NCI-H1105 (cell line): ENCODE measurements around the gene CANT1.
A peak's percentile ranks its signal among the peaks of the same experiment; 100 is the strongest.
"Not testable (repeated sequence)": the region's sequence is repeated elsewhere in the genome, so short reads cannot be mapped to it uniquely, and the experiment has no call there.

Experiments used
- DNase-seq: peaks from one replicate; lab custom pipeline; 2025; lab: John Stamatoyannopoulos, UW

Gene CANT1

GRCh38 chr17:79027274-79027924 is 17.8 kb upstream of the CANT1 start:
- no peak for DNase-seq

GRCh38 chr17:79026376-79027273 is 17.1 kb upstream of the CANT1 start:
- no peak for DNase-seq

GRCh38 chr17:79024901-79025737 is 15.6 kb upstream of the CANT1 start:
- DNase-seq: no peak

DNA sequence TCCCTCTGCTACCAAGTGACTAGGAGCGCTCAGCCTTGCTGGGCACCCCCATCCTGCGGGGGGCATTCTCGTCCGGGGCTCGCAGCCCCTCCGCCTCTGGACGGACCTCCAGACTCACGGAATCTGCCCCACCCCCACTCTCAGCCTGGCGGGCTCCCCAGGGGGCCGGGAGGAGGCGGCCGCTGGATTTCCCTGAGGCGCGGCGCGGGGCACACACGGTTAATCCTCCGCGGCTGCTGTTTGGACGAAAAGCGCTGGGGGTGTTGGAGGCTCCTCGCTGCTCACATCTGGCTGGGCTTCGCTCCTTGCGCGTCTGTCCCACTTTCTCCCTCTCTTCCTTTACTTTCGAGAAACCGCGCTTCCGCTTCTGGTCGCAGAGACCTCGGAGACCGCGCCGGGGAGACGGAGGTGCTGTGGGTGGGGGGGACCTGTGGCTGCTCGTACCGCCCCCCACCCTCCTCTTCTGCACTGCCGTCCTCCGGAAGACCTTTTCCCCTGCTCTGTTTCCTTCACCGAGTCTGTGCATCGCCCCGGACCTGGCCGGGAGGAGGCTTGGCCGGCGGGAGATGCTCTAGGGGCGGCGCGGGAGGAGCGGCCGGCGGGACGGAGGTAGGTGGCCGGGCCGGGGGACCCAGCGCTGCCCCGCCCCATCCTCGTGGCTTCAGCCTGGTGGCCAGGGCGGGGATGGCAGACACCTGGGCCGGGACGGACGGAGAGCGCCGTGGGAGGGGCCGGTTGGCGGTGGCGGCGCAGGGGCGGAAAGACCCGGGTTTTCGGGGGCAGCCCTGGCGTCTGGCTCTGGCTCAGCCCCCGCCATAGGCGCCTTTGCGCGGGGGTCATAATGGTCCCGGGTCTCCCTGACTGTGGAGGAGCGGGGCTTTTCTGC is 14.6 kb upstream of the CANT1 start, which contains the start of gene C1QTNF1:
TSS of gene C1QTNF1 (plus strand) at position 284 of the 886 bp plus-strand sequence. CDS start 19,800 bp downstream, outside the sequence.
- DNase-seq: no peak

- DNase-seq: no peak
Observed at GRCh38 chr17:79023180-79023705, 13.7 kb upstream of the CANT1 start.

GRCh38 chr17:79022507-79022991 is 13.0 kb upstream of the CANT1 start:
- DNase-seq: no peak

- DNase-seq: not testable (repeated sequence)
Observed at GRCh38 chr17:79021929-79022328, 12.4 kb upstream of the CANT1 start.

- DNase-seq: no peak
Observed at GRCh38 chr17:79020631-79021301, 11.2 kb upstream of the CANT1 start.

DNA sequence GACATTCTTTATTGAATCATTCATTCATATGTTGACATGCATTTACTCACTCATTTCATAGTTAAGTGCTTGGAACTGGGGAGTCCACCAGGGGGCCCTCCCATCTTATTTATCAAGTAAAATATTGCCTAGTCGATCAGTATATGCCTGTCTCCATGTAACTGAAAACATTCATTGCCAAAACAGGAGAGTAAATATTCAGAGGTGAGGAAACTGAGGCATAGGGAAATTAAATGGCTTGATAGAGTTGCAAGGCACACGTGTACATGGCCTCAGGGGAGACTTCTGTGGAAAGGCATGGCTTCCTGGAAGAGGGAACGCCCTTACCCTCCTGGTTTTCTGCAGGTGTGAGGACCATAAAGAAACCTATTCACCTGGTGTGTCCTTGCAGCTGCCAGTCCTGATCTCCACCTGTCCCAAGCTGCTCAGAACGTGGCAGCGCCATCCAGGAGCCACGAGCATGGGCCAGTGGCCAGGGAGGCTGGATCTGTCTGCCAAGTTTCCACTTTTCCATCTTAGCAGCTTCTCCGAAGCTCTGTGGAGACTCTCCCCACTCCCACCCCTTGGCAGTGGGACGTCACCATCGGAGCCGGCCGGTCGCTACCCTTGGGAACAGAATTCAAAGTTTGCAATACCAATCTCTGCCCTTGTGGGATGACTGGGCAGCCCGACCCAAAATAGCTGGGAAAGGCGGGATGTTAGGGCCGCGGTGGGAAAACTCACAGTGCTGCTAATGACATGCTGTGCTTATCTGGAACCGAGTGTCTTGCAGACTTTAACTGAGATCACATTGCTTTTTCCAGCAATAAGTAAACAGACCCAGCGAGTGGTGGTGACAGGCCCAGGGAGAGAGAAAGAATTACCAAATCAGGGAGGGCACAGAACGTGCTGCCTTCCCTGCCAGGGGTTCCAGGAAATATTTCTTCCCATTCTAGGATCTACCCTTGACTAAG is 10.3 kb upstream of the CANT1 start:
- DNase-seq: peak; percentile 60

- no peak for DNase-seq
Observed at GRCh38 chr17:79019261-79019631, 9.7 kb upstream of the CANT1 start.

- no peak for DNase-seq
Observed at GRCh38 chr17:79018370-79018695, 8.8 kb upstream of the CANT1 start.

DNA sequence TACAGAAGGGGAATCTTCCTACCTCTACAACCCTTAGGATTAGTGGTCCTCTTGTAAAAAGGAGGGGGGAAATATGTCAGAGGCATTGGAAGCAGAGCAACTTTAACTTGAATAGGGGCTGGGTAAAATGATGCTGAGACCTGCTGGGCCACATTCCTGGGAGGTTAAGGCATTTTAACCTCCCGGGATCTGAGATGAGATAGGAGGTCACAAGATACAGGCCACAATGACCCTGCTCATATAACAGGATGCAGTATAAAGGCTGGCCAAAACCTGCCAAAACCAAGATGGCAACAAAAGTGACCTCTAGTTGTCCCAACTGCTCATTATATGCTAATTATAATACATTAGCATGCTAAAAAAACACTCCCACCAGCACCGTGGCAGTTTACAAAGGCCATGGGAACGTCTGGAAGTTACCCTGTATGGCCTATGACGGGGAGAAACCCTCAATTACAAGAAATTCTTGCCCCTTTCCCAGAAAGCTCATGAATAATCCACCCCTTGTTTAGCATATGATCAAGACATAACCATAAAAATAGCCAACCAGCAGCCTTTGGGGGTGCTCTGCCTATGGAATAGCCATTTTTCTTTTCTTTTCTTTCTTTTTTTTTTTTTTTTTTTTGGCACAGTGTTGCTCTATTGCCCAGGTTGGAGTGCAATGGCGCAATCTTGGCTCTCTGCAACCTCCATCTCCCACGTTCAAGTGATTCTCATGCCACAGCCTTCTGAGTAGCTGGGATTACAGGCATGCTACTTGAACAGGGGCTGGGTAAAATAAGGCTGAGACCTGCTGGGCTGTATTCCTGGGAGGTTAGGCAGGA is 8.2 kb upstream of the CANT1 start:
- no peak for DNase-seq

DNA sequence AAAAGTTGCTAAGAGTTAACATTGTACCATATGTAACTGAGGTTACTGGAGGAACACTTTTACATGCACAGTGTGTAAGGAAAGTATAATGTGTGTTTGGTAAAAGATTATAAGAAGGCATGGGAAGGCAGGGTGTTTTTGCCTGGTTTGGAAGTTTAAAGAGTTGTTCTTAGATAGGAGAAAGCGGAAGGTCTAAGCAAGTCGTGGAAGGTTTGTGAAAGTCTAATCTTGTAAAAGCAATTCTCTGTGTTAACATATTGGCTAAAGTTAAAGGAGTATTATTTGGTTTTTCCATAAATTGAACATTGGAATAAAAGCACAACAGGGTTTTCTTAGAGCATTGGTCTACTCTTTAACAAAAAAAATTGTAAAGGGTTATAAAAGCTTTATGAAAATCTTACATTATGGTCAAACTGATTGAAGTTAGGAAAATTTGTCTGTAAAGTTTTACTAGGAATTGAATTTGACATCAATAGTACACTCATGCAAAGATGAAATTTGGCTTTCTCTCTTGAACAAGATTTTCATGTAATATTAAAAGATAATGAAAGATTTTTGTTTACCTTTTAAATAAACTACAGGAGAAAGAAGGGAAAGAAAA is 4.7 kb upstream of the CANT1 start:
- no peak for DNase-seq

DNA sequence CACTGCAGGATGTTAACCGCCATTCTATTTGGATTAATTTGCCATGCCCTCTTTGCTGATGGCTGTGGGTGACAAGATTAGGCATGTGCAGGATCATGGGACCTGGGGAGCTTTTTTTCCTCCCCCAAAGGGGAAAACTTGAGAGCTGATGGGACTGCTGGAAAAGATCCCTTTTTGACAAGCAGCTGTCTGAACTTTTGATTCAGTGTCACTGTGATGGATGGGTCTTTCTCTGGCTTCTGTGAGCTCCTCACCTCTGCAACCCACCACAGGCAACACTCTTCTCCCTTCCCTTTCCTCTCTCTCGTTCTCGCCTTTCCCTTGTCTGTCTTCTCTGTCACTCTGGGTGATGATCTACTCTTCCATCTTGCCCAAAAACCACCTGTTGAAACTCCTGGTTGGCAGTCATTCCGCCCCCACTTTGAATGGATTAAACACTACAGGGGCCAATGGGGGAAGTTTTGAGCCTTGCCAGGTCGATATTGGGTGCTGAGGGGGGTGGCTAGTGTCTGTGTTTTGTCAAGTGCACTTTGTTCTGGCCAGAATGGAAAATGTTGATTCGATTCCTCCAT is 3.1 kb upstream of the CANT1 start:
- DNase-seq: no peak

DNA sequence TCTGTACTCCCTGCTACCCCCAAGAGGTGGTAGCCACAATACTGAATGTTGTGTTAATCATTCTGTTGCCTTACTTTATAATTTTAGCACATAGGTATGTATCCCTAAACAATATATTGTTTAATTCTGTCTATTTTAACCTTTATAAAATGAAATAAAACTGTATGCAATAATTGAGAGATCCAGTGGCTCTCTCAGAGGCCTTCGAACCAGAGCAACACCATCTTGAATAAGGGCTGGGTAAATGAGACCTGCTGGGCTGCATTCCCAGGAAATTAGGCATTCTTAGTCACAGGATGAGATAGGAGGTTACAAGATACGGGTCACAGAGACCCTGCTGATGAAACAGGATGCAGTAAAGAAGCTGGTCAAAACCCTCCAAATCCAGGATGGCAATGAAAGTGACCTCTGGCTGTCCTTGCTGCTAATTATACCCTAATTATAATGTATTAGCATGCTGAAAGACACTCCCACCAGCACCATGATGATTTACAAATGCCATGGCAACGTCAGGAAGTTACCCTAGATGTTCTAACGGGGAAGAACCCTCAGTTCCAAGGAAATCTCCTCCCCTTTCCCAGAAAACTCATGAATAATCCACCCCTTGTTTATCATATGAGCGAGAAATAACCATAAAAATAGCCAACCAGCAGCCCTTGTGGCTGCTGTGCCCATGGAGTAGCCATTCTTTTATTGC is 2.0 kb upstream of the CANT1 start:
- no peak for DNase-seq

DNA sequence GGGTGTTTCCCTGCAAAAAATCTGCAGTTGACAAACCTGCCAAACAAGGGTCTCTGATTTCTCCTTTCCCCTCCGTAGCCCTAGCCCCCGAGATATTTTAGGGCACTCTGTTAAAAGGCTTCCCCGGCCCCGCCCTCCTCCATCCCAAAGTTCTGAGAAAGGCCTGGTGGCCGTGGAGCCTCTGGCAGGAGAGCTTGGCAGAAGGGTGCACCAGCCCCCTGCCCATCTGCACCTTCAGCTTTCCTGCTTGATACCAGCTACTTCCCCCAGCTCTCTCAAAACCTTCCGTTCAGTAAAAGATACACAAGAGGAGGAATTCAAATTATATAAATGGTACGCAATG is 711 bp upstream of the CANT1 start:
- DNase-seq: no peak
